GM12864 (cell line): ENCODE data around the gene ZNF862.

Experiments used
- DNase-seq: peaks from one replicate; pipeline ENCODE4 v3.0.0-alpha.2; 2011; ENCODE audit warnings: low read depth
- H3K4me3 ChIP-seq: 2 replicates; pipeline ENCODE4 v1.5.1; 2011; ENCODE audit warnings: mild to moderate bottlenecking, low read depth, low read length, control low read depth
- TF ChIP-seq, protein P1 (sequence below): IDR thresholded peaks from 2 replicates; pipeline ENCODE4 v1.5.1; 2011; ENCODE audit warnings: low read depth, mild to moderate bottlenecking, moderate library complexity, low read length, control low read depth, inconsistent platforms; ENCODE audit errors: missing control alignments

ZNF862 gene

GRCh38 chr7:149819141-149819960 lies 18.8 kb upstream of the ZNF862 start:
- TF ChIP-seq, protein P1, sequence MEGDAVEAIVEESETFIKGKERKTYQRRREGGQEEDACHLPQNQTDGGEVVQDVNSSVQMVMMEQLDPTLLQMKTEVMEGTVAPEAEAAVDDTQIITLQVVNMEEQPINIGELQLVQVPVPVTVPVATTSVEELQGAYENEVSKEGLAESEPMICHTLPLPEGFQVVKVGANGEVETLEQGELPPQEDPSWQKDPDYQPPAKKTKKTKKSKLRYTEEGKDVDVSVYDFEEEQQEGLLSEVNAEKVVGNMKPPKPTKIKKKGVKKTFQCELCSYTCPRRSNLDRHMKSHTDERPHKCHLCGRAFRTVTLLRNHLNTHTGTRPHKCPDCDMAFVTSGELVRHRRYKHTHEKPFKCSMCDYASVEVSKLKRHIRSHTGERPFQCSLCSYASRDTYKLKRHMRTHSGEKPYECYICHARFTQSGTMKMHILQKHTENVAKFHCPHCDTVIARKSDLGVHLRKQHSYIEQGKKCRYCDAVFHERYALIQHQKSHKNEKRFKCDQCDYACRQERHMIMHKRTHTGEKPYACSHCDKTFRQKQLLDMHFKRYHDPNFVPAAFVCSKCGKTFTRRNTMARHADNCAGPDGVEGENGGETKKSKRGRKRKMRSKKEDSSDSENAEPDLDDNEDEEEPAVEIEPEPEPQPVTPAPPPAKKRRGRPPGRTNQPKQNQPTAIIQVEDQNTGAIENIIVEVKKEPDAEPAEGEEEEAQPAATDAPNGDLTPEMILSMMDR: no peak
- H3K4me3 ChIP-seq: no peak overlapping the region
- no peak for DNase-seq

DNA sequence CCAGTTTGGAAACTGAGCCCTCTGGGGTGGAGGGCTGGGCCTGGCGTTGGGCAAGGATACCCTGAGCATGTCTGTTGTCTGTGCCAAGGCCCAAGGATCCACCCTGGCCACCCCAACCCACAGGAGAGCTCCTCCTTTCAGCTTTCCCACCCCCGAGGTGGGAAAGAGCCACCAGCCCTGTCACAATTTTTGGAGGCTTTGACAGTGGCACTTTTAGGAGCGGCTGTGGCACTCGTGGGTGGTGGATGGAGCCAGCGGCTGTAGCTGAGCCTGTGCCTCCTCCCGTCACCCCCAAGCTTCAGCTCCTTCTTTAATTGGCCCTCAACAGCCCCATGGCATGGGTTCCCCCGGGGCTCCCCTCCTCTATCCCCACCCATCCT lies 18.2 kb upstream of the ZNF862 start:
- H3K4me3 ChIP-seq: no peak overlapping the region
- DNase-seq: no peak
- TF ChIP-seq, protein P1: no peak

DNA sequence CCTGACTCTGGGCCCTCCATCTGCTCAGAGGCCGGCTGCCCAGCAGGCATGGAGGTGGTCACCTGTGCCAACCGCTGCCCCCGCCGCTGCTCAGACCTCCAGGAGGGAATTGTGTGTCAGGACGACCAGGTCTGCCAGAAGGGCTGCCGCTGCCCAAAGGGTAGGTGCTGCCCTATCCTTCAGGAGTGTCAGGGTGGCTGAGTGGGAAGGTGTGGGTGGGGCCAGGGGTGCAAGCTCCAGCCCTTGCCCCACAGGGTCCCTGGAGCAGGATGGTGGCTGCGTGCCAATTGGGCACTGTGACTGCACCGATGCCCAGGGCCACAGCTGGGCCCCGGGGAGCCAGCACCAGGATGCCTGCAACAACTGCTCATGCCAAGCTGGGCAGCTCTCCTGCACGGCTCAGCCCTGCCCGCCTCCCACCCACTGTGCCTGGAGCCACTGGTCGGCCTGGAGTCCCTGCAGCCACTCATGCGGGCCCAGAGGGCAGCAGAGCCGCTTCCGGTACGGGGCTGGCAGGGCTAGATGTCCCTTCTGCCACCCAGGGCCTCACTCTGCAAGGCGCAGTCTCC lies 17.5 kb upstream of the ZNF862 start:
- no peak for DNase-seq
- H3K4me3 ChIP-seq: no peak overlapping the region
- TF ChIP-seq, protein P1: no peak

- H3K4me3 ChIP-seq: no peak overlapping the region
- no peak for DNase-seq
- TF ChIP-seq, protein P1: no peak
Observed at GRCh38 chr7:149821191-149822148, 16.7 kb upstream of the ZNF862 start.

GRCh38 chr7:149822353-149822943 lies 15.7 kb upstream of the ZNF862 start:
- no peak overlapping the region for H3K4me3 ChIP-seq
- DNase-seq: no peak
- TF ChIP-seq, protein P1: no peak

- no peak overlapping the region for H3K4me3 ChIP-seq
- TF ChIP-seq, protein P1: no peak
- DNase-seq: no peak
Observed at GRCh38 chr7:149823191-149823630, 15.0 kb upstream of the ZNF862 start.
